ENCODE results near the gene ATXN7. TPM values are rescaled to one million over a fixed set of nuclear protein-coding genes. Genes with fewer than 3 reads are reported as not detected.

Gene ATXN7
- total RNA-seq, 1 experiment from 2014 or later = 27.5 TPM

DNA sequence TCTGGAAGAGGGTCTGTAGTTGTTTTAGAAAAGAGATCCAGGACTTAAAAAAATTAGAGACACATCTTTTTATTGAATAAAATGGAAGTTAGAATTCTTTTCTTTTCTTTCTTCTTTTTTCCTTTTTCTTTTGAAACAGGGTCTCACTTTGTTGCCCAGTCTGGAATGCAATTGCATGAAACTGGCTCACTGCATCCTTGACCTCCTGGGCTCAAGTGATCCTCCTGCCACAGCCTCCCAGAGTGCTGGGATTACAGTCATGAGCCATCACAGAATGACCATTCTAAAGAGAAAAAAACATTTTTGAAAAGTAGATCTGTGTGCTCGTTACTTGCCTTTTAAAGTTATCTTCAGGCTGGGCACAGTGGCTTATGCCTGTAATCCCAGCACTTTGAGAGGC, 3.6 kb downstream of the ATXN7 start:
- ChIA-PET CTCF (no interaction called here), RAD21 (ENCODE audit: low non-redundant PET in 1 of 2, low total read pairs in 2 of 2, uncharacterized antibody in 2 of 2, unreplicated experiment in 2 of 2) (no interaction called here), POLR2A (no interaction called here)
- no peak for ATAC-seq
- Histone ChIP-seq H2AFZ (ENCODE audit: low read depth, low read length, poor library complexity, severe bottlenecking) (no peak overlapping the region), H3K4me1 (ENCODE audit: control insufficient read depth in 1 of 2, insufficient read depth in 2 of 2, low read length in 2 of 2) (peaks cover 14 to 24% of the 10 kb centered on the region in 2 experiments), H3K4me2 (ENCODE audit: low read length) (no peak overlapping the region), H3K27me3 (ENCODE audit: insufficient read depth, low read length) (no peaks in the 10 kb centered on the region), H3K27ac (ENCODE audit: low read depth, low read length) (no peak overlapping the region), H3K79me2 (ENCODE audit: insufficient read depth, low read length) (peaks cover 65% of the 10 kb centered on the region), H3K9me2 (ENCODE audit: insufficient read depth) (no peaks in the 10 kb centered on the region), H4K20me1 (ENCODE audit: insufficient read depth) (no peaks in the 10 kb centered on the region; the same call in 1 of the 2 replicates), H3K9ac (ENCODE audit: low read length) (no peak overlapping the region), H3K4me3 (replicated peaks in 1 of 2; ENCODE audit: low read depth in 1 of 2, low read length in 2 of 2) (no peak overlapping the region), H3K36me3 (ENCODE audit: control insufficient read depth in 1 of 2, insufficient read depth in 2 of 2, low read length in 2 of 2) (no peaks in the 10 kb centered on the region), H3K9me3 (ENCODE audit: control insufficient read depth in 1 of 2, insufficient read depth in 1 of 2, low read depth in 1 of 2, low read length in 2 of 2) (no peaks in the 10 kb centered on the region)
- DNase-seq (ENCODE audit: low read depth, low spot score) = no peak
- no TSS peak for BruUV-seq (replicated peaks)
- intact Hi-C loops (cut with micrococcal nuclease) = no loop called here
- TF ChIP-seq POLR2AphosphoS5 (IDR thresholded peaks at IDR 0.05; ENCODE audit: low read depth, low read length) (no peak), ELF1 (IDR thresholded peaks at IDR 0.05; ENCODE audit: borderline replicate concordance, low read depth) (no peak), ZNF274 (IDR thresholded peaks at IDR 0.05; ENCODE audit: low read depth, low read length) (no peak), YY1 (IDR thresholded peaks at IDR 0.05; ENCODE audit: extremely low read depth, insufficient replicate concordance, low read depth, low read length) (no peak), CEBPB (IDR thresholded peaks at IDR 0.05; ENCODE audit: low read depth) (no peak), JUND (IDR thresholded peaks at IDR 0.05) (no peak), TCF7L2 (IDR thresholded peaks at IDR 0.05; ENCODE audit: borderline replicate concordance, extremely low read depth, insufficient read depth, insufficient read length) (no peak), EZH2phosphoT487 (IDR thresholded peaks at IDR 0.05; ENCODE audit: borderline replicate concordance) (no peak), EGR1 (IDR thresholded peaks at IDR 0.05; ENCODE audit: low read depth) (no peak), SIN3A (IDR thresholded peaks at IDR 0.05; ENCODE audit: low read depth) (no peak)
- TF ChIP-seq, protein P1, sequence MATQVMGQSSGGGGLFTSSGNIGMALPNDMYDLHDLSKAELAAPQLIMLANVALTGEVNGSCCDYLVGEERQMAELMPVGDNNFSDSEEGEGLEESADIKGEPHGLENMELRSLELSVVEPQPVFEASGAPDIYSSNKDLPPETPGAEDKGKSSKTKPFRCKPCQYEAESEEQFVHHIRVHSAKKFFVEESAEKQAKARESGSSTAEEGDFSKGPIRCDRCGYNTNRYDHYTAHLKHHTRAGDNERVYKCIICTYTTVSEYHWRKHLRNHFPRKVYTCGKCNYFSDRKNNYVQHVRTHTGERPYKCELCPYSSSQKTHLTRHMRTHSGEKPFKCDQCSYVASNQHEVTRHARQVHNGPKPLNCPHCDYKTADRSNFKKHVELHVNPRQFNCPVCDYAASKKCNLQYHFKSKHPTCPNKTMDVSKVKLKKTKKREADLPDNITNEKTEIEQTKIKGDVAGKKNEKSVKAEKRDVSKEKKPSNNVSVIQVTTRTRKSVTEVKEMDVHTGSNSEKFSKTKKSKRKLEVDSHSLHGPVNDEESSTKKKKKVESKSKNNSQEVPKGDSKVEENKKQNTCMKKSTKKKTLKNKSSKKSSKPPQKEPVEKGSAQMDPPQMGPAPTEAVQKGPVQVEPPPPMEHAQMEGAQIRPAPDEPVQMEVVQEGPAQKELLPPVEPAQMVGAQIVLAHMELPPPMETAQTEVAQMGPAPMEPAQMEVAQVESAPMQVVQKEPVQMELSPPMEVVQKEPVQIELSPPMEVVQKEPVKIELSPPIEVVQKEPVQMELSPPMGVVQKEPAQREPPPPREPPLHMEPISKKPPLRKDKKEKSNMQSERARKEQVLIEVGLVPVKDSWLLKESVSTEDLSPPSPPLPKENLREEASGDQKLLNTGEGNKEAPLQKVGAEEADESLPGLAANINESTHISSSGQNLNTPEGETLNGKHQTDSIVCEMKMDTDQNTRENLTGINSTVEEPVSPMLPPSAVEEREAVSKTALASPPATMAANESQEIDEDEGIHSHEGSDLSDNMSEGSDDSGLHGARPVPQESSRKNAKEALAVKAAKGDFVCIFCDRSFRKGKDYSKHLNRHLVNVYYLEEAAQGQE (IDR thresholded peaks at IDR 0.05; ENCODE audit: low read depth) = no peak
- TF ChIP-seq, protein P2, sequence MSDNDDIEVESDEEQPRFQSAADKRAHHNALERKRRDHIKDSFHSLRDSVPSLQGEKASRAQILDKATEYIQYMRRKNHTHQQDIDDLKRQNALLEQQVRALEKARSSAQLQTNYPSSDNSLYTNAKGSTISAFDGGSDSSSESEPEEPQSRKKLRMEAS (IDR thresholded peaks at IDR 0.05) = no peak
- TF ChIP-seq, protein P3, sequence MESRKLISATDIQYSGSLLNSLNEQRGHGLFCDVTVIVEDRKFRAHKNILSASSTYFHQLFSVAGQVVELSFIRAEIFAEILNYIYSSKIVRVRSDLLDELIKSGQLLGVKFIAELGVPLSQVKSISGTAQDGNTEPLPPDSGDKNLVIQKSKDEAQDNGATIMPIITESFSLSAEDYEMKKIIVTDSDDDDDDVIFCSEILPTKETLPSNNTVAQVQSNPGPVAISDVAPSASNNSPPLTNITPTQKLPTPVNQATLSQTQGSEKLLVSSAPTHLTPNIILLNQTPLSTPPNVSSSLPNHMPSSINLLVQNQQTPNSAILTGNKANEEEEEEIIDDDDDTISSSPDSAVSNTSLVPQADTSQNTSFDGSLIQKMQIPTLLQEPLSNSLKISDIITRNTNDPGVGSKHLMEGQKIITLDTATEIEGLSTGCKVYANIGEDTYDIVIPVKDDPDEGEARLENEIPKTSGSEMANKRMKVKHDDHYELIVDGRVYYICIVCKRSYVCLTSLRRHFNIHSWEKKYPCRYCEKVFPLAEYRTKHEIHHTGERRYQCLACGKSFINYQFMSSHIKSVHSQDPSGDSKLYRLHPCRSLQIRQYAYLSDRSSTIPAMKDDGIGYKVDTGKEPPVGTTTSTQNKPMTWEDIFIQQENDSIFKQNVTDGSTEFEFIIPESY (IDR thresholded peaks at IDR 0.05; ENCODE audit: extremely low read depth, insufficient replicate concordance, low read length) = no peak
- TF ChIP-seq, protein P4, sequence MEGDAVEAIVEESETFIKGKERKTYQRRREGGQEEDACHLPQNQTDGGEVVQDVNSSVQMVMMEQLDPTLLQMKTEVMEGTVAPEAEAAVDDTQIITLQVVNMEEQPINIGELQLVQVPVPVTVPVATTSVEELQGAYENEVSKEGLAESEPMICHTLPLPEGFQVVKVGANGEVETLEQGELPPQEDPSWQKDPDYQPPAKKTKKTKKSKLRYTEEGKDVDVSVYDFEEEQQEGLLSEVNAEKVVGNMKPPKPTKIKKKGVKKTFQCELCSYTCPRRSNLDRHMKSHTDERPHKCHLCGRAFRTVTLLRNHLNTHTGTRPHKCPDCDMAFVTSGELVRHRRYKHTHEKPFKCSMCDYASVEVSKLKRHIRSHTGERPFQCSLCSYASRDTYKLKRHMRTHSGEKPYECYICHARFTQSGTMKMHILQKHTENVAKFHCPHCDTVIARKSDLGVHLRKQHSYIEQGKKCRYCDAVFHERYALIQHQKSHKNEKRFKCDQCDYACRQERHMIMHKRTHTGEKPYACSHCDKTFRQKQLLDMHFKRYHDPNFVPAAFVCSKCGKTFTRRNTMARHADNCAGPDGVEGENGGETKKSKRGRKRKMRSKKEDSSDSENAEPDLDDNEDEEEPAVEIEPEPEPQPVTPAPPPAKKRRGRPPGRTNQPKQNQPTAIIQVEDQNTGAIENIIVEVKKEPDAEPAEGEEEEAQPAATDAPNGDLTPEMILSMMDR (IDR thresholded peaks at IDR 0.05 in 2 of 3, conservative IDR thresholded peaks at IDR 0.05 in 1 of 3; ENCODE audit: borderline replicate concordance in 1 of 3, insufficient read depth in 1 of 3, low read depth in 2 of 3, low read length in 2 of 3) = no peak
- TF ChIP-seq, protein P5, sequence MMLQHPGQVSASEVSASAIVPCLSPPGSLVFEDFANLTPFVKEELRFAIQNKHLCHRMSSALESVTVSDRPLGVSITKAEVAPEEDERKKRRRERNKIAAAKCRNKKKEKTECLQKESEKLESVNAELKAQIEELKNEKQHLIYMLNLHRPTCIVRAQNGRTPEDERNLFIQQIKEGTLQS (IDR thresholded peaks at IDR 0.05) = no peak

Measured in HCT116 (cell line).